ENCODE measurements around the gene DGLUCY. TPM values are rescaled to one million over a fixed set of nuclear protein-coding genes. Genes with fewer than 3 reads are reported as not detected.

DGLUCY gene
- total and polyA plus RNA-seq, 4 donors = 42.5 to 72.4 (median 51.1) TPM

DNA sequence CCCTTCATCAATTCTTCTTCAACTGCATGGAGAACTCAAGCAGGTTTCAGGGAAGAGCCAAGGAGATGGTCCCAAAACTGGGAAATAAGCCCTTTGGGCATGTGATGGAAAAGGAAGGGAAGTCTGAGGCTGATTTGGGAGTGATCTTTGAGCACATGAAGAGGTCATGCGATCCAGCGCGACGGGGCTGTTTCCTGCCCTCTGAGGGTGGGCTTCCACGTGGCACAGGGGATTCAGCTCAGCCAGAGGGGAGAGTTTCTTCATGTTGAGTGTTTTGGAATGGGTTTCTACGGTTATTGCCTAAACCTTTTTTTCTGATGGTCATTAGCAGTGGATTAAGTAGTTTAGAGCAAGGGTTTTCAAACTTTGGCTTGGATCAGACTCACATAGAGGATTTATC, 100.4 kb downstream of the DGLUCY start:
- H3K4me1 ChIP-seq (ENCODE audit: control insufficient read depth, insufficient read depth, low read length) = no peaks in the 10 kb centered on the region
- 93% methylated on average over 5 of the region's 6 CpGs for WGBS (ENCODE audit: insufficient coverage)
- no peaks in the 10 kb centered on the region for H3K27me3 ChIP-seq (ENCODE audit: control insufficient read depth, insufficient read depth, low read length)
- H3K27ac ChIP-seq (ENCODE audit: low read depth, low read length) = no peak overlapping the region
- DNase-seq (ENCODE audit: low read depth in 4 of 6, low spot score in 6 of 6) = no peak
- H3K36me3 ChIP-seq (ENCODE audit: control insufficient read depth, insufficient read depth, low read length) = peaks cover 39% of the 10 kb centered on the region
- H3K4me3 ChIP-seq (ENCODE audit: low read depth, low read length) = no peak overlapping the region
- H3K9me3 ChIP-seq (ENCODE audit: control insufficient read depth, insufficient read depth, low read length) = peaks cover 3% of the 10 kb centered on the region

DNA sequence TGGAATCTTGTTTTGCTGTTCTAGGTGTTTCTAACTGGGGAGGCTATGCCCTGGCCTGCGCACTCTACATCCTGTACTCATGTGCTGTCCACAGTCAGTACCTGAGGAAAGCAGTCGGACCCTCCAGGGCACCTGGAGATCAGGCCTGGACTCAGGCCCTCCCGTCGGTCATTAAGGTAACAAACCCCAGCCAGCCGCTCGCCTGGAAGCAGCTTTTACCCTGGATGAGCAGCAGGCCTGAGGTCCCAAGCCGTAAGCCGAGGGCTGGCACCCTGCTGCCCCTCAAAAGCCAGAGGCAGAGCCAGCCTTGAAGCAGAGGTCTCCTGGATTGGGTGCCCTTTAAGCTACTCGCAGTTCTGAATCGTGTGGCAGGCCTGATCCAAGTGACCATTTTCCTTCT, 101.5 kb downstream of the DGLUCY start:
- H3K4me3 ChIP-seq (ENCODE audit: low read depth, low read length) = no peak overlapping the region
- H3K27ac ChIP-seq (ENCODE audit: low read depth, low read length) = no peak overlapping the region
- no peaks in the 10 kb centered on the region for H3K27me3 ChIP-seq (ENCODE audit: control insufficient read depth, insufficient read depth, low read length)
- WGBS (ENCODE audit: insufficient coverage) = 94% methylated on average over 10 of the region's 10 CpGs
- DNase-seq (ENCODE audit: low read depth in 4 of 6, low spot score in 6 of 6) = no peak
- H3K4me1 ChIP-seq (ENCODE audit: control insufficient read depth, insufficient read depth, low read length) = no peaks in the 10 kb centered on the region
- peaks cover 3% of the 10 kb centered on the region for H3K9me3 ChIP-seq (ENCODE audit: control insufficient read depth, insufficient read depth, low read length)
- H3K36me3 ChIP-seq (ENCODE audit: control insufficient read depth, insufficient read depth, low read length) = peaks cover 42% of the 10 kb centered on the region

DNA sequence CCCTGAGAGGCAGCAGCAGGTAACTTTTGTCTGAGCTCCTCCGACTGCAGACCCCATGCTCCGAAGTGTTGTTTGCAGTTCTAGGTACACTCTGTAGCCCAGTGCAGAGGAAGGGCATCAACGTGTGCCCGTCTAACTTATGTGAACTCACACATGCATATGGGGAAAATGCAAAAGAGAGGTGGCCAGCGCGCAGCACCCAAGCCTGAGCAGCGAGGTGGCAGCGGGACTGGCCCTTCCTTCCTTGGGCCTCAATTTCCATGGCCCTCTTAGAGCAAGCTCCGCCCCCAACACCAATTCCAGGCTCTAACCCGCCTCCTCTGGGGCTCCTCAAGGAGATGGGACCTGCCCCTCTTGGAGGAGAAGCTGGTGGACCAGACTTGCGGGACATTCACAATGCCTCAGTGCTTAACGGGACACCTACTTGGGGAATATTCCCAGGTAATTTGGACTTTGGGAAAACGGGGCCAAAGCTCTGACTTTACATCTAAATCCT, 102.9 kb downstream of the DGLUCY start:
- 94% methylated on average over 13 of the region's 13 CpGs for WGBS (ENCODE audit: insufficient coverage)
- no peak for DNase-seq (ENCODE audit: low read depth in 4 of 6, low spot score in 6 of 6)
- Histone ChIP-seq H3K4me3 (ENCODE audit: low read depth, low read length) (no peak overlapping the region), H3K4me1 (ENCODE audit: control insufficient read depth, insufficient read depth, low read length) (peaks cover 3% of the 10 kb centered on the region), H3K36me3 (ENCODE audit: control insufficient read depth, insufficient read depth, low read length) (peaks cover 51% of the 10 kb centered on the region), H3K27me3 (ENCODE audit: control insufficient read depth, insufficient read depth, low read length) (no peaks in the 10 kb centered on the region), H3K27ac (ENCODE audit: low read depth, low read length) (no peak overlapping the region), H3K9me3 (ENCODE audit: control insufficient read depth, insufficient read depth, low read length) (no peaks in the 10 kb centered on the region)

DNA sequence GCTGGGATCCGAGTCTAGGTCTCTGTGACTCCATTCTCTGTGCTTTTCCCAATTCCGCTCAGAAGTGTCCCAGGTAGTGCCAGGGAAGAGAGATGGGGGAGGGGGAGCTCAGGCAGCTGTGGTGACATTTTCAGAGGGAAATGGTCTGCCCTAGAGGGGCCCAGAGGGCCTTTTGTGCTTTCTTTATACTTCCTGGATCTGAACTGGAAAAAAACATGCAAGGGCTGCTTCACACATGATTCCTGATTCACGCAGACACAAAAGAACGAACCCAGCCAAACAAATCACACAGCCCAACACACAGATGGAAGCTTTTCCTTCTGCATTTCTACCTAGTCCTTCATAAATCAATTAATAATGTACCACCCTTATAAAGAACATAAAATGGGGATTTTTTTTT, 104.1 kb downstream of the DGLUCY start:
- no peak for DNase-seq (ENCODE audit: low read depth in 4 of 6, low spot score in 6 of 6)
- 78% methylated on average over 4 of the region's 4 CpGs for WGBS (ENCODE audit: insufficient coverage)
- H3K27me3 ChIP-seq (ENCODE audit: control insufficient read depth, insufficient read depth, low read length) = no peaks in the 10 kb centered on the region
- peaks cover 52% of the 10 kb centered on the region for H3K36me3 ChIP-seq (ENCODE audit: control insufficient read depth, insufficient read depth, low read length)
- peaks cover 3% of the 10 kb centered on the region for H3K4me1 ChIP-seq (ENCODE audit: control insufficient read depth, insufficient read depth, low read length)
- H3K9me3 ChIP-seq (ENCODE audit: control insufficient read depth, insufficient read depth, low read length) = no peaks in the 10 kb centered on the region
- no peak overlapping the region for H3K27ac ChIP-seq (ENCODE audit: low read depth, low read length)
- no peak overlapping the region for H3K4me3 ChIP-seq (ENCODE audit: low read depth, low read length)

GRCh38 chr14:91219517-91220389, 105.9 kb downstream of the DGLUCY start:
- Histone ChIP-seq H3K9me3 (ENCODE audit: control insufficient read depth, insufficient read depth, low read length) (no peaks in the 10 kb centered on the region), H3K27ac (ENCODE audit: low read depth, low read length) (no peak overlapping the region), H3K36me3 (ENCODE audit: control insufficient read depth, insufficient read depth, low read length) (peaks cover 54% of the 10 kb centered on the region), H3K27me3 (ENCODE audit: control insufficient read depth, insufficient read depth, low read length) (no peaks in the 10 kb centered on the region), H3K4me3 (ENCODE audit: low read depth, low read length) (no peak overlapping the region), H3K4me1 (ENCODE audit: control insufficient read depth, insufficient read depth, low read length) (peaks cover 3% of the 10 kb centered on the region)
- DNase-seq (ENCODE audit: low read depth in 4 of 6, low spot score in 6 of 6) = no peak
- WGBS (ENCODE audit: insufficient coverage) = 82% methylated on average over 9 of the region's 13 CpGs

DNA sequence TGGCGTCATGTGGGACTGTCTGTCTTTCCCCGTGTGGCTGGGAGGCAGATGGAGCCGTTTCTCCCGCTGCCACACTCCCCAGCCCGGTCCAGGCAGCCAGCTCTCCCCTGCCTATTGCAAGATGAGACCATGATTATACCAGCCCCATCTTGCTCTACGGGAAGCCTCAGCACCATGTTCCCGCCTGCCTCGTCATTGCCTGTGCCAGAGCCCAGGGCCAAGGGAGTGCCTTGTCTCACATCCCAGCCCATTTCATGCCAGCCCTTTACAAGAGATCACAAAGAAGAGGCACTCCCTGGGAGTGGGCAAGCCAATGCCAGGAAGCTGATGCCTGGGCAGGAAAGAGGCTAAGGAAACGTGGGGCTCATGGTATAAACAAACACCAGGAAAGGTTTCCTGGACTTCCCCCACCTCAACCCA, 106.7 kb downstream of the DGLUCY start:
- Histone ChIP-seq H3K27me3 (ENCODE audit: control insufficient read depth, insufficient read depth, low read length) (no peaks in the 10 kb centered on the region), H3K4me1 (ENCODE audit: control insufficient read depth, insufficient read depth, low read length) (peaks cover 3% of the 10 kb centered on the region), H3K27ac (ENCODE audit: low read depth, low read length) (no peak overlapping the region), H3K36me3 (ENCODE audit: control insufficient read depth, insufficient read depth, low read length) (peaks cover 50% of the 10 kb centered on the region), H3K4me3 (ENCODE audit: low read depth, low read length) (no peak overlapping the region), H3K9me3 (ENCODE audit: control insufficient read depth, insufficient read depth, low read length) (no peaks in the 10 kb centered on the region)
- WGBS (ENCODE audit: insufficient coverage) = 76% methylated on average over 8 of the region's 9 CpGs
- peak in 1 of 6 donors; percentile 23 for DNase-seq (ENCODE audit: low read depth in 4 of 6, low spot score in 6 of 6)

DNA sequence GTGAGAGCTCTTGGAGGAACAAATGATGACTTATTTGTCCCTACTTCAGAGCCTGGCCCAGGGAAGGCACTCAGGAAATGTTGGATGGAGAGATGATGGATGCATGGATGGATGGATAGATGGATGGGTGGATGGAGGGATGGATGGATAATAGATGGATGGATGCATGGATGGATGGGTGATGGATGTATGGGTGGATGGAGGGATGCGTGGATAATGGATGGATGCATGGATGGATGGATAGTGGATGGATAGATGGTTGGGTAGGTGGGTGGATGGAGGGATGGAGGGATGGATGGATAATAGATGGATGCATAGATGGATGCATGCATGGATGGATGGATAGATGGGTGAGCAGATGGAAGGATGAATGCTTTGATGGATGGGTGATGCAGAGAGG, 107.4 kb downstream of the DGLUCY start:
- no peaks in the 10 kb centered on the region for H3K27me3 ChIP-seq (ENCODE audit: control insufficient read depth, insufficient read depth, low read length)
- WGBS (ENCODE audit: insufficient coverage) = 100% methylated on average over 1 of the region's 1 CpG
- H3K9me3 ChIP-seq (ENCODE audit: control insufficient read depth, insufficient read depth, low read length) = no peaks in the 10 kb centered on the region
- no peak overlapping the region for H3K4me3 ChIP-seq (ENCODE audit: low read depth, low read length)
- no peak overlapping the region for H3K27ac ChIP-seq (ENCODE audit: low read depth, low read length)
- peaks cover 3% of the 10 kb centered on the region for H3K4me1 ChIP-seq (ENCODE audit: control insufficient read depth, insufficient read depth, low read length)
- H3K36me3 ChIP-seq (ENCODE audit: control insufficient read depth, insufficient read depth, low read length) = peaks cover 43% of the 10 kb centered on the region
- no peak for DNase-seq (ENCODE audit: low read depth in 4 of 6, low spot score in 6 of 6)

DNA sequence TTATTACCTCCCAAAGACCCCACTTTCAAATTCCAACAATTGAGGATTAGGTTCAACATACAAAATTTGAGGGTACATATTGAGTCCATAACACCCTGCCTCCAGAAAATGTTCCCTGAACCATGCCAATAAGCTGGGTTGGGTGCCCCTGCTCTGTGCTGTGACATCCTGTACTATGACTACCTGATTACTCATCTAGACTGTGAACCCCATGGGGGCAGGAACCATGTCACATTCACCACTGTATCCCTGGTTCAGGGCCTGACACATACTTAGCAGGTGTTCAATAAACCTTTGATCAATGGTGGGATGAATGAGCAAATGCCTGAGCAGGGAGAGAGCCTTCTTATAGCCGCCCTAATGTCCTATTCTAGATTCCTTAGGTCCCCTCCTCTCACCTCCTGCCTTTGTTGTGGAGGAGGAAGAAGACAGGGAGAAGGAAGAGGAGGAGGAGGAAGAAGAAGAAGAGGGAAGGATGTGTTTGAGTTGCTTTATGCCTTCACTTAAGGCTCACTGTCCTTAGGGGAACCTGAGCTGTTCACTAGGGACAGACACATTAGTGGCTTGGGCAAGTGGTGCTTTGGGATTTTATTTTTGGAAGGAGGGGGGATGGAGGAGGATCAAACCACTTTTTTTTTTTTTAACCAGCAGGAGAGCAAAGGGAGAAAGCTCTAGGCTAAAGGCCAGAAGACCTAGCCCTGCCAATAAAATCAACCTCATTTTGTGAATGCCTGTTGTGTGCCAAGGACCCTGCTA, 109.3 kb downstream of the DGLUCY start:
- H3K9me3 ChIP-seq (ENCODE audit: control insufficient read depth, insufficient read depth, low read length) = no peaks in the 10 kb centered on the region
- no peak overlapping the region for H3K27ac ChIP-seq (ENCODE audit: low read depth, low read length)
- no peaks in the 10 kb centered on the region for H3K27me3 ChIP-seq (ENCODE audit: control insufficient read depth, insufficient read depth, low read length)
- H3K4me3 ChIP-seq (ENCODE audit: low read depth, low read length) = no peak overlapping the region
- H3K36me3 ChIP-seq (ENCODE audit: control insufficient read depth, insufficient read depth, low read length) = peaks cover 33% of the 10 kb centered on the region
- no CpG with 5 or more reads among the region's 1 CpG for WGBS (ENCODE audit: insufficient coverage)
- H3K4me1 ChIP-seq (ENCODE audit: control insufficient read depth, insufficient read depth, low read length) = peaks cover 3% of the 10 kb centered on the region
- DNase-seq (ENCODE audit: low read depth in 4 of 6, low spot score in 6 of 6) = no peak

DNA sequence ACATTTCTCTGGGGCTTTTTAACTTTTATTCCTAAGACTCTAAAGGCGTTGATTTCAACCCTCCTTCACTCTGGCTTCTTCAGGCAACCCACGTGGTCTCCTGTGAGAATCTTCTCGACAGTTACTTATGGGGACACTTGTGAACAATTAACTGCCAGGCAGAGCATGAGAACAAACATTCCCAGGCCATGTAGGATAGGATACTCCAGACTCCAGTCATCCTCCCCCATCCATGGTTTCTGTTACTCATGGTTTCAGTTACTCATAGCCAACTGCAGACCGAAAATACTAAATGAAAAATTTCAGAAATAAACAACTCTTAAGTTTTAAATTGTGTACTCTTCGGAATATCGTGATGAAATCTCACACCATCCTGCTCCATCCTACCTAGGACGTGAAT, 111.2 kb downstream of the DGLUCY start:
- Histone ChIP-seq H3K27ac (ENCODE audit: low read depth, low read length) (no peak overlapping the region), H3K27me3 (ENCODE audit: control insufficient read depth, insufficient read depth, low read length) (no peaks in the 10 kb centered on the region), H3K36me3 (ENCODE audit: control insufficient read depth, insufficient read depth, low read length) (peaks cover 32% of the 10 kb centered on the region), H3K4me1 (ENCODE audit: control insufficient read depth, insufficient read depth, low read length) (peaks cover 3% of the 10 kb centered on the region), H3K4me3 (ENCODE audit: low read depth, low read length) (no peak overlapping the region), H3K9me3 (ENCODE audit: control insufficient read depth, insufficient read depth, low read length) (no peaks in the 10 kb centered on the region)
- DNase-seq (ENCODE audit: low read depth in 4 of 6, low spot score in 6 of 6) = no peak
- WGBS (ENCODE audit: insufficient coverage) = 90% methylated on average over 6 of the region's 7 CpGs

All from spinal cord (tissue), 10 donors.